Adrenal gland (tissue), 12 donors: ENCODE data around the gene CCDC57. TPM values are rescaled to one million over a fixed set of nuclear protein-coding genes. Genes with fewer than 3 reads are reported as not detected.

ENCODE experiments used
- DNase-seq, 7 donors: peaks; one replicate each; pipeline ENCODE4 v3.0.0-alpha.2; 2019 to 2020
- H3K27ac ChIP-seq, 5 donors: fragments of 200-600 bp; sonication (generic) in 4 of 5; 1 replicate in 3 of 5; 2 replicates in 2 of 5; pipeline versions ENCODE4 v1.5.1 to v1.8.0; 2016 to 2020; ENCODE audit warnings: mild to moderate bottlenecking in 1 of 5
- H3K27me3 ChIP-seq: fragments of 200-600 bp; 2 replicates; pipeline ENCODE4 v1.8.0; 2021
- H3K36me3 ChIP-seq, 2 donors: fragments of 200-600 bp; replicated peaks in 1 of 2; 1 replicate in 1 of 2; 2 replicates in 1 of 2; pipeline versions ENCODE4 v1.5.1 to v1.8.0; 2018 to 2022
- H3K4me1 ChIP-seq, 2 donors: fragments of 200-600 bp; replicated peaks in 1 of 2; 1 replicate in 1 of 2; 2 replicates in 1 of 2; pipeline versions ENCODE4 v1.5.1 to v1.8.0; 2018 to 2021
- H3K4me3 ChIP-seq, 4 donors: fragments of 200-600 bp; sonication (generic) in 3 of 4; one replicate each; pipeline ENCODE4 v1.5.1; 2016 to 2018
- H3K9me3 ChIP-seq, 3 donors: fragments of 200-600 bp; sonication (generic) in 1 of 3; replicated peaks in 1 of 3; 1 replicate in 2 of 3; 2 replicates in 1 of 3; pipeline versions ENCODE4 v1.5.1 to v1.8.0; 2016 to 2021
- POLR2A ChIP-seq, 2 donors: fragments of 450-650 bp; IDR thresholded peaks; one replicate each; pipeline ENCODE4 v1.6.1; 2017; ENCODE audit warnings: antibody characterized with exemption in 2 of 2, mild to moderate bottlenecking in 2 of 2, moderate library complexity in 1 of 2
- WGBS, 4 donors: extraction: QIAGEN DNeasy Blood & Tissue Kit in 2 of 4; methylation state at CpG; one replicate each; pipeline versions ENCODE4 v1.1.5 to v1.1.7; 2013 to 2017; 5-methylcytosine and 5-hydroxymethylcytosine counted together
- intact Hi-C, 2 donors: fragments of 100-400 bp; cut with DNase I; formaldehyde crosslinking; loops; one replicate each; pipeline versions ENCODE4 v1.14.1 to v1.15.0; 2022 to 2023
- polyA plus RNA-seq, 3 donors: library from polyadenylated mRNA; stranded (reverse); fragments of 200-250 nt in 2 of 3; fragments of 350-450 nt in 1 of 3; fragmentation: Illumina TruSeq in 1 of 3; extraction: RNeasy Lipid Tissue Mini Kit (QIAGEN cat#74804) in 1 of 3; gene quantifications; one replicate each; pipeline ENCODE4 v1.2.3, GENCODE V29; 2013 to 2014
- total RNA-seq, 9 donors: library from RNA; depleted of rRNA in 4 of 9; stranded (reverse); fragments of >200 nt in 4 of 9; fragments of 120-200 nt in 1 of 9; fragmentation: NEBNext Ultra II Directional in 1 of 9; extraction: Animal tissue kit (Norgen Biotek cat#: 25700) in 1 of 9; gene quantifications; one replicate each; pipeline versions ENCODE4 v1.1.0 to v1.2.4, GENCODE V29; 2013 to 2023
- TF ChIP-seq, protein P1 (sequence below), 6 experiments: fragments of 450-650 bp in 4 of 6; fragments of 200-600 bp in 2 of 6; sonication (generic) in 1 of 6; IDR thresholded peaks; 1 replicate in 5 of 6; 2 replicates in 1 of 6; pipeline versions ENCODE4 v1.5.1 to v1.8.0; 2016 to 2021; ENCODE audit warnings: antibody characterized with exemption in 6 of 6, mild to moderate bottlenecking in 2 of 6, moderate library complexity in 1 of 6
- donor health status: healthy with polysubstance abuse.
- donor health status: Bipolar disorder and iron deficiency.
- donor health status: DM: yes; HTN: yes; CAD: no.
- donor health status: DM: no; HTN: no; CAD: no.
- donor health status: DM: no; HTN: no; CAD: no.
- donor health status: DM: yes; HTN: yes; CAD: no.

CCDC57 gene
- total and polyA plus RNA-seq, 12 donors: 7.1 to 275 (median 28.8) TPM

DNA sequence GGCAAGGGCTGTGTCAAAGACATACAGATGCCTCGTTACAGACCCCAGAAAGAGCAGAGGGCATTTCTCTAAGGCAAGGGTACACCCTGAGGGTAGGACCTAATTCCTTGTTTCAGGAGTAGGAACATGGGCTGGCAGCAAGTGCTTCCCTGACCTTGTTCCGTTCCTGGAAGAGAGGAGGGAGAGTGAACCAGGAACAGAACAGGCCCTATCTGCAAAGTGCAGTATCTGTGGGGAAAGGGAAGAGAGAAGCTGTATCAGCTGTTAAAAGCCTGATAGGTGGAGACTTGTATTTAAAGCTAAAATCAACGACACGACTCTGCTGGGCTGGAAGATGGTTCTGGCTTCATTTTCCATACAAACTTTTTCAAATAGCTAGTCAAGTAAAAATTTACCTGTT, 88.5 kb downstream of the CCDC57 start:
- no peak for DNase-seq
- H3K9me3 ChIP-seq: no peaks in the 10 kb centered on the region
- H3K4me1 ChIP-seq: no peaks in the 10 kb centered on the region
- intact Hi-C loops: no loop called here
- no peaks in the 10 kb centered on the region for H3K27me3 ChIP-seq
- WGBS, 4 donors: 82 to 87% (median 85%) methylated on average over 4 of the region's 4 CpGs
- H3K27ac ChIP-seq: no peak overlapping the region
- no peaks in the 10 kb centered on the region for H3K36me3 ChIP-seq
- TF ChIP-seq, protein P1, sequence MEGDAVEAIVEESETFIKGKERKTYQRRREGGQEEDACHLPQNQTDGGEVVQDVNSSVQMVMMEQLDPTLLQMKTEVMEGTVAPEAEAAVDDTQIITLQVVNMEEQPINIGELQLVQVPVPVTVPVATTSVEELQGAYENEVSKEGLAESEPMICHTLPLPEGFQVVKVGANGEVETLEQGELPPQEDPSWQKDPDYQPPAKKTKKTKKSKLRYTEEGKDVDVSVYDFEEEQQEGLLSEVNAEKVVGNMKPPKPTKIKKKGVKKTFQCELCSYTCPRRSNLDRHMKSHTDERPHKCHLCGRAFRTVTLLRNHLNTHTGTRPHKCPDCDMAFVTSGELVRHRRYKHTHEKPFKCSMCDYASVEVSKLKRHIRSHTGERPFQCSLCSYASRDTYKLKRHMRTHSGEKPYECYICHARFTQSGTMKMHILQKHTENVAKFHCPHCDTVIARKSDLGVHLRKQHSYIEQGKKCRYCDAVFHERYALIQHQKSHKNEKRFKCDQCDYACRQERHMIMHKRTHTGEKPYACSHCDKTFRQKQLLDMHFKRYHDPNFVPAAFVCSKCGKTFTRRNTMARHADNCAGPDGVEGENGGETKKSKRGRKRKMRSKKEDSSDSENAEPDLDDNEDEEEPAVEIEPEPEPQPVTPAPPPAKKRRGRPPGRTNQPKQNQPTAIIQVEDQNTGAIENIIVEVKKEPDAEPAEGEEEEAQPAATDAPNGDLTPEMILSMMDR (IDR thresholded peaks at IDR 0.05): no peak
- TF ChIP-seq POLR2A (IDR thresholded peaks at IDR 0.05): no peak
- H3K4me3 ChIP-seq: no peak overlapping the region

DNA sequence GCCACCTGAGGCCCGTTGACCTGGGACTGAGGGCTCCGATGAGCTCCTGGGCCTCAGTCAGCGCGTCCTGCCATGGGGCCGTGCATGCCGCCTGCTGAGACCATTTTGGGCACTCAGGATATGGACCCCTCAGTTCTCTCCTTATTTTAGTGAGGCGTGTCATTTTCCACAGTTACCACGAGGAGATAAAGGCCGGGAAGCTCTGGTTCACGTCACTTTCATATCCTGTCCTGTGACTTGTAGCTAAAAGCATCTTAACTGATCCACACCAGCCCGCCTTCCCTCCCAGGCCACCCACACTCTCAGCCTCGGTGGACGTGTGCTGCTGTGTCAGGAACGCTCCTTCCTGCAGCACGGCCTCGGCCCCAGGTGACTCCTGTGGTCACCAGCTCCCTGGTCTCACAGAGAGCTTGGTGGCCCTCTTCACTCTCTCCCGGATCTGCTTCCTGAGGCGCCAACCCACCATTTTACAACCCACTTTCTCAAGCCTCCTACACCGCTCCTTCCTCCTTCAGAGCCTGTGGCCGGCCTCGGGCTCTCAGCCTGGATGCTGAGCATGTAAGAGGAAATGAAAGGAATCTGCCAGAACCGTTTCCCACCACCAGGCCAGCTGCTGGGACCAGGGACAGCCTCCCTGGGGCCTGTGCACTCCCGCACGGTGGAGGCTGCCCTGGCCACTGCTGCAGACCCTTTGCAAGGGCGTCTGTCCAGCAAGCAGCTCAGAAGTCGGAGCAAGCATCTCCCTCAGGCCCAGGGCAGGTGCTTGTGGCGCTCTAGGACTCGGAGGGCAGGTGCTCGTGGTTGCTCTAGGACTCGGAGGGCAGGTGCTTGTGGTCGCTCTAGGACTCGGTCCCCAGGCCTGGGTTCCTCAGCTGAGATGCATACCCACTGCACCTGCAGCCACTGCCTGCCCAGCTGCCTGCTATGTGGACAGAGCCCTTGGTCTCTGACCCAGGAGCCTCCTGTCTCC, 90.7 kb downstream of the CCDC57 start:
- no peak for DNase-seq
- no peaks in the 10 kb centered on the region for H3K4me1 ChIP-seq
- H3K4me3 ChIP-seq: no peak overlapping the region
- intact Hi-C loops: no loop called here
- no peak overlapping the region for H3K27ac ChIP-seq
- 74 to 83% (median 82%) methylated on average over 22 to 32 of the region's 32 CpGs for WGBS, 4 donors
- no peaks in the 10 kb centered on the region for H3K27me3 ChIP-seq
- TF ChIP-seq, protein P1 (IDR thresholded peaks at IDR 0.05): no peak
- TF ChIP-seq POLR2A (IDR thresholded peaks at IDR 0.05): no peak
- H3K36me3 ChIP-seq: no peaks in the 10 kb centered on the region
- no peaks in the 10 kb centered on the region for H3K9me3 ChIP-seq

DNA sequence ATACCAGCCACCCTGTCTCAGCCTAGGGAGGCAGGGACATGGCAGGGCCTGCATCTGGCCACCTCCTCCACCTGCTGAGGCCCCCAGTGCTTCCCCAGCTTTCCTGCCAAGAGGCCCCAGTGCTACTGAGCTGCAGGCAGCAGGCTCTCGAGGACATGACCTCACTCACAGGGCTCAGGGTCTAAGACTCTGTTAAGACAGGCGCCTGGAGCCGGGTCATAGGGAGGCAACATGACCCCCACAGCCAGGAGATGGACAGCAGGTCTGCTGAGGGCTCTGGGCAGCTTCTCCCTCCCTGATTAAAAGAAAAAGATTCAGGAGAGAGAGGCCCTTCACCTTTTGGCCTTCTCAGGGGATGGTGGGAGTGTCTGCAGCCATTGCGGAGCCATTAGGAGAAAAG, 91.4 kb downstream of the CCDC57 start:
- no peak overlapping the region for H3K27ac ChIP-seq
- no peak overlapping the region for H3K4me3 ChIP-seq
- WGBS, 4 donors: 89 to 92% (median 90%) methylated on average over 4 of the region's 4 CpGs
- no peaks in the 10 kb centered on the region for H3K36me3 ChIP-seq
- TF ChIP-seq, protein P1 (IDR thresholded peaks at IDR 0.05): no peak
- no peak for TF ChIP-seq POLR2A (IDR thresholded peaks at IDR 0.05)
- no peaks in the 10 kb centered on the region for H3K9me3 ChIP-seq
- no peak for DNase-seq
- intact Hi-C loops: no loop called here
- no peaks in the 10 kb centered on the region for H3K4me1 ChIP-seq
- no peaks in the 10 kb centered on the region for H3K27me3 ChIP-seq

DNA sequence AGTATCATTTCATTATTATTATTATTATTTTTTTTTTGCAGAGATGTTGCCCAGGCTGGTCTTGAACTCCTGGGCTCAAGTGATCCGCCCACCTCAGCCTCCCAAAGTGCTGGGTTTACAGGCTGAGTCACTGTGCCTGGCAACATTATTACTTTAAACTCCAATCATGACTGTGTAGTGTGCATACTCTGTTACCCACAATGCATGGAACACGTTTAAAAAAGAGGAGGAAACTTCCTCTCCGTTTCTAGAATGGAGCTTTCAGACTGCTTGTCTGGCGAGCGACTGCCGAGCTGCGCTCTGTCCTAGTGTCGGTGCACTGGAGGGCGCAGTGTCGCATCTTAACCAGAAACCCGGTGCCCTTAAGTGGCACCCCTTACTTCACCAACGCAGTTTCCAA, 92.5 kb downstream of the CCDC57 start:
- TF ChIP-seq POLR2A (IDR thresholded peaks at IDR 0.05): no peak
- TF ChIP-seq, protein P1 (IDR thresholded peaks at IDR 0.05): no peak
- Histone ChIP-seq H3K27ac (no peak overlapping the region), H3K27me3 (no peaks in the 10 kb centered on the region), H3K9me3 (no peaks in the 10 kb centered on the region), H3K4me1 (no peaks in the 10 kb centered on the region), H3K36me3 (no peaks in the 10 kb centered on the region), H3K4me3 (no peak overlapping the region)
- DNase-seq: no peak
- intact Hi-C loops: no loop called here
- WGBS, 4 donors: 73 to 79% (median 78%) methylated on average over 12 of the region's 12 CpGs
